ENCODE measurements around the gene NOX3.
"Not testable (repeated sequence)": the region's sequence is repeated elsewhere in the genome, so short reads cannot be mapped to it uniquely, and the experiment has no call there.

NOX3 gene

GRCh38 chr6:155373276-155373675 lies 82.4 kb downstream of the NOX3 start:
- no peak for DNase-seq (ENCODE audit: low read depth in 4 of 4, low spot score in 1 of 4)

GRCh38 chr6:155372256-155372655 lies 83.4 kb downstream of the NOX3 start:
- DNase-seq (ENCODE audit: low read depth in 4 of 4, low spot score in 1 of 4), result no peak

- DNase-seq (ENCODE audit: low read depth in 4 of 4, low spot score in 1 of 4), result no peak
Measured at GRCh38 chr6:155371230-155371629, 84.4 kb downstream of the NOX3 start.

GRCh38 chr6:155366325-155366724 lies 89.3 kb downstream of the NOX3 start:
- DNase-seq (ENCODE audit: low read depth in 4 of 4, low spot score in 1 of 4), result no peak

GRCh38 chr6:155364844-155365437 lies 90.7 kb downstream of the NOX3 start:
- no peak for DNase-seq (ENCODE audit: low read depth in 4 of 4, low spot score in 1 of 4)

GRCh38 chr6:155364021-155364420 lies 91.6 kb downstream of the NOX3 start:
- not testable (repeated sequence) for DNase-seq (ENCODE audit: low read depth in 4 of 4, low spot score in 1 of 4)

- DNase-seq (ENCODE audit: low read depth in 4 of 4, low spot score in 1 of 4), result not testable (repeated sequence)
Measured at GRCh38 chr6:155362968-155363632, 92.5 kb downstream of the NOX3 start.

GRCh38 chr6:155354167-155354566 lies 101.5 kb downstream of the NOX3 start:
- no peak for DNase-seq (ENCODE audit: low read depth in 4 of 4, low spot score in 1 of 4)

GRCh38 chr6:155352811-155353210 lies 102.8 kb downstream of the NOX3 start:
- no peak for DNase-seq (ENCODE audit: low read depth in 4 of 4, low spot score in 1 of 4)

GRCh38 chr6:155352130-155352420 lies 103.6 kb downstream of the NOX3 start:
- DNase-seq (ENCODE audit: low read depth in 4 of 4, low spot score in 1 of 4), result no peak

GRCh38 chr6:155351273-155352129 lies 104.1 kb downstream of the NOX3 start:
- DNase-seq (ENCODE audit: low read depth in 4 of 4, low spot score in 1 of 4), result no peak

GRCh38 chr6:155349956-155350355 lies 105.7 kb downstream of the NOX3 start:
- DNase-seq (ENCODE audit: low read depth in 4 of 4, low spot score in 1 of 4), result no peak

- DNase-seq (ENCODE audit: low read depth in 4 of 4, low spot score in 1 of 4), result no peak
Measured at GRCh38 chr6:155349129-155349528, 106.5 kb downstream of the NOX3 start.

GRCh38 chr6:155347800-155348199 lies 107.8 kb downstream of the NOX3 start:
- DNase-seq (ENCODE audit: low read depth in 4 of 4, low spot score in 1 of 4), result no peak

- no peak for DNase-seq (ENCODE audit: low read depth in 4 of 4, low spot score in 1 of 4)
Measured at GRCh38 chr6:155346957-155347356, 108.7 kb downstream of the NOX3 start.

Data from stimulated activated CD4-positive, alpha-beta T cell treated with anti-CD3 and anti-CD28 coated beads, Interleukin-1b, Interleukin-23, amount 100 ng/mL, for 24 hours (primary cell).